HG03097 (cell line): ENCODE data around the gene DPEP2NB.

ENCODE experiments used
- ATAC-seq: cut with Tn5 transposase; IDR thresholded peaks from one replicate; pipeline ENCODE4 v1.9.1; 2021; ENCODE audit not compliant: unreplicated experiment, low FRiP score

The DPEP2NB gene

GRCh38 chr16:67964477-67965131 is 51.1 kb downstream of the DPEP2NB start:
- ATAC-seq, result no peak

GRCh38 chr16:67963662-67964321 is 51.9 kb downstream of the DPEP2NB start:
- ATAC-seq, result no peak
